Memory B cell (primary cell): Measurements from ENCODE around the gene MXRA7.
A peak's percentile ranks its signal among the peaks of the same experiment; 100 is the strongest.

Experiments
- ATAC-seq: fragments of 150-1000 bp; cut with Tn5 transposase; 2 replicates; pipeline ENCODE4 v1.10.0; 2021; ENCODE audit warnings: low read depth, mild to moderate bottlenecking, moderate library complexity
- DNase-seq, 2 donors: peaks; one replicate each; pipeline ENCODE4 v3.0.0; 2022; ENCODE audit warnings: low spot score in 2 of 2
- H3K27ac Mint-ChIP-seq: one replicate; pipeline ENCODE4 v1.8.0; 2022; ENCODE audit warnings: mild to moderate bottlenecking, moderate library complexity, mixed read lengths
- H3K27me3 Mint-ChIP-seq: one replicate; pipeline ENCODE4 v1.8.0; 2022; ENCODE audit warnings: mixed read lengths
- H3K36me3 Mint-ChIP-seq: one replicate; pipeline ENCODE4 v1.8.0; 2022; ENCODE audit warnings: mild to moderate bottlenecking, mixed read lengths
- H3K4me1 Mint-ChIP-seq: one replicate; pipeline ENCODE4 v1.8.0; 2022; ENCODE audit warnings: mixed read lengths
- H3K4me3 Mint-ChIP-seq: one replicate; pipeline ENCODE4 v1.8.0; 2022; ENCODE audit warnings: mild to moderate bottlenecking, moderate library complexity, mixed read lengths
- H3K9me3 Mint-ChIP-seq: one replicate; pipeline ENCODE4 v1.8.0; 2022; ENCODE audit warnings: mixed read lengths

Gene MXRA7

DNA sequence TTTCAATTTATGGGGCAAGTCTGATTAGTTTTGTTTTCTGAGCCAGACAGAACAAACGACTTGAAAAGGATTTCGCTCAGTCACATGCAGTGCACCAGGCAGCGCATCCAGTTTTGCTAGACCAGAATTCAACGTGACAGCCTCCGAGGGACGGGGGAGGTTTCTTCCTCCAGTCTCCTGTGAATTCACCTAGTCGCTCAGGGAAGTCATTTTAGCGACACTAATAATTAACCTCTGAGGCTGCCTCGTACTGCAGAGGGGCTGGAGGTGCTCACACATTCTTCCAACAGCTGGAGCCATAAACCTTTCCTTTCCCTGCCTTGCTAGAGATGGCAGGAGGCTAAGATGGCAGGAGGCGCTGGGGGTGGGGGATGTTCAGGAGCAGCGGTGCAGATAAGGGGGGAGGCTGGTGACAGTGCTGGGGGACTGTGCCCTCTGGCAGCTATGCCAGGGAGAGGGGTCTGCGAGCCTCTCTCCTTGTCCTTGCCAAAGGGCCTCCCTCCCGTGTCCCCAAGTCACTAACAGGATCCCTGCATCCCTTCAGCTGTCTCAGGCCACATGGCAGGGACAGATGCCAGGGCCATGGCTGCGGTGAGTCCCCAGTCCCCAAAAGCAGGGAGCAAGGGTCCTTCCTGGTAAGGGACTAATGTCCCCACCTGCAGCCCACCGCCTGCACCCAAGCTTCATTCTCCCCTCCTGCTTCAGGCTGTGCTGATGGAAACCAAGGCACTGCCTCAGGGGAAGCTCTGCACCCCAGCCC is 24.0 kb downstream of the MXRA7 start:
- Mint-ChIP-seq H3K9me3 (no peaks in the 10 kb centered on the region), H3K27ac (no peak overlapping the region)
- ATAC-seq = no peak

GRCh38 chr17:76685846-76686245 is 24.9 kb downstream of the MXRA7 start:
- ATAC-seq (no peak), DNase-seq (no peak)
- no peaks in the 10 kb centered on the region for H3K36me3 Mint-ChIP-seq
- peaks cover 10% of the 10 kb centered on the region for H3K27me3 Mint-ChIP-seq
- H3K4me3 Mint-ChIP-seq = no peak overlapping the region
- no peaks in the 10 kb centered on the region for H3K9me3 Mint-ChIP-seq
- no peak overlapping the region for H3K27ac Mint-ChIP-seq
- no peaks in the 10 kb centered on the region for H3K4me1 Mint-ChIP-seq

More for the DNA sequence above, 24.0 kb downstream of the MXRA7 start:
- H3K27me3 Mint-ChIP-seq = peaks cover 10% of the 10 kb centered on the region
- no peak for DNase-seq
- no peaks in the 10 kb centered on the region for H3K4me1 Mint-ChIP-seq
- no peak overlapping the region for H3K4me3 Mint-ChIP-seq
- H3K36me3 Mint-ChIP-seq = no peaks in the 10 kb centered on the region

- Mint-ChIP-seq H3K9me3 (no peaks in the 10 kb centered on the region), H3K27ac (no peak overlapping the region), H3K4me3 (no peak overlapping the region), H3K36me3 (no peaks in the 10 kb centered on the region), H3K4me1 (no peaks in the 10 kb centered on the region), H3K27me3 (peaks cover 10% of the 10 kb centered on the region)
- ATAC-seq = no peak
- DNase-seq = no peak
These were observed 25.4 kb downstream of the MXRA7 start for GRCh38 chr17:76685366-76685765.

DNA sequence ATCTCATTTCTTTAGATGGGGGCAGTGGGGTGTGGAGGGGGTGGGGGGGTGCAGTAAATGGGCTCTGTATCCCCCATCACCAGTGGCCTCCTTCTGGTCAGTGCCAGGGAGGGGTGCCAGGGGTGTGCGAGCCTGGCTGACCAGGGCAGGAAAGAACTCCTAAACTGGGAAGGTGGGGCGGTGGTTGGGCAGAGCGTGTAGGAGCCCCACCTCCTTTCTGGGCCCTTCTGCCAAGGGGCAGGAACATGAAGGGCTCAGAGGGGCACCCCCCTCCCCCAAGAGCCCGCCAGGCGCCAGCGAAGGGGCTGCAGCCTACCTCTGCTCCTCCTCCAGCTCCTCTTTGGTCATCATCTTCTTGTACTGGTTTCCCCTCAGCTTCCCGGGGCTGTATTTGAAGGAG is 26.0 kb downstream of the MXRA7 start:
- no peak overlapping the region for H3K27ac Mint-ChIP-seq
- H3K9me3 Mint-ChIP-seq = no peaks in the 10 kb centered on the region
- ATAC-seq (no peak), DNase-seq (no peak)
- H3K4me1 Mint-ChIP-seq = no peaks in the 10 kb centered on the region
- H3K36me3 Mint-ChIP-seq = no peaks in the 10 kb centered on the region
- H3K27me3 Mint-ChIP-seq = peaks cover 10% of the 10 kb centered on the region
- no peak overlapping the region for H3K4me3 Mint-ChIP-seq

DNA sequence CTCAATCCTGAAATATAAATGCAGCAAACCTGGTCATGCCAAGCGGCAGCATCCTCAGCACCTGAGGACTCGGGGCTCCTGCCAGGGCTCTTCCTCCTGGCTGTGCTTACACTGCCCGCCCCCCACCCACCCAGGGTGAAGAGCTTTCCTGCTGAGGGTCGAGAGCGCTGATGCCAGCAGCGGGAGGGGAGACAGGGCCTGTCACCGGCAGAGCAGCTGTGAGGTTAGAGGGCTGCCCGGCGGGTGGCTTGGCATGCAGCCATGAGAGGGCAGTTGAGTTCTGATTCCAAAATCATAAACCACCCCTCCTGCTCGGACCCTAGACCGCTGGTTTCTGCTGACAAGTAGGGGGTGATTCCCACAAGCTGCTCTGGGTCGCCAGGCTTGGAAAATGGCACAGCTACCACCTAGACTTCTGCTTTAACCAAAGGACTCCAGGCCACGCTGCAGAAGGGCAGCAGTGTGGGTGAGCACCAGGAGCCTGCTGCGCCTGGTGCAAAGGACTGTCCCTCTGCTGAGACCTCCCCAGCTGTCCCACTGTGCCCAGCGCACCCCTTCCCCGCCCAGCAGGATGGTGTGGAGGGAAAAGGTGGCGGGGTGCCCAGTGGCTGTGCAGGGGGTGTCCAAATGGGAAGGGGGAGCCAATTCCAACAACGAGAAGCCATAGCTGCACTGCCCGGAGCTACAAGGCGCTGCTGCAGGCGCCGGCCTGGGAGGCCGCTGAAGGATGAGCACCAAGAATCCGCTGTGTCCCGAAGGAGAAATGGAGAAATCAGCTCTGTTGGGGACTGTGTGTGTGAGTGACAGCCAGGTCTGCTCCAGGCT is 26.6 kb downstream of the MXRA7 start:
- H3K9me3 Mint-ChIP-seq = no peaks in the 10 kb centered on the region

GRCh38 chr17:76683011-76683755 is 27.6 kb downstream of the MXRA7 start:
- no peak for ATAC-seq
- no peak for DNase-seq
- Mint-ChIP-seq H3K27ac (no peak overlapping the region), H3K27me3 (peaks cover 5% of the 10 kb centered on the region), H3K4me1 (no peaks in the 10 kb centered on the region), H3K4me3 (no peak overlapping the region), H3K36me3 (no peaks in the 10 kb centered on the region), H3K9me3 (no peaks in the 10 kb centered on the region)

More for the DNA sequence above, 26.6 kb downstream of the MXRA7 start:
- DNase-seq (no peak), ATAC-seq (no peak)
- no peaks in the 10 kb centered on the region for H3K36me3 Mint-ChIP-seq
- H3K4me1 Mint-ChIP-seq = no peaks in the 10 kb centered on the region
- no peak overlapping the region for H3K4me3 Mint-ChIP-seq
- peaks cover 10% of the 10 kb centered on the region for H3K27me3 Mint-ChIP-seq
- H3K27ac Mint-ChIP-seq = no peak overlapping the region

DNA sequence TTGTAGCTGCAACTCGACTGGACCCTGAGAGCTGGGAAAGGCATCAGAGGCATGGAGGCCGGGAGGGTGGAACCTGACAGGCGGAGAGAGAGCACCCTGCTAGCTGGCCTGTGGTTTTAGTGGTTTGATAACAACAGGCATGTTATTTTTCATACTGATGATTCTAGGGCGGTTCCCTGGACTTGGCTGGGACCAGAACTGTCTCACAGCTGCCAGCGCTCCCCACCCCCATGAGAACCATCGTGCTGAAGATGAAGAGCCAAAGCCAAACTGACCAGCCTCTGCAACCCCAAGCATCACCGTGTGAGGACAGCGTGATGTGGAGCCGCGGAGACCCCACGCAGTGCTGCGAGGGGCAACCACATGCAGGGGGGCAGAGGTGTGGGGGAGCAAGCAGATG is 28.5 kb downstream of the MXRA7 start:
- Mint-ChIP-seq H3K27ac (no peak overlapping the region), H3K27me3 (peaks cover 5% of the 10 kb centered on the region), H3K4me3 (no peak overlapping the region), H3K4me1 (no peaks in the 10 kb centered on the region), H3K9me3 (no peaks in the 10 kb centered on the region), H3K36me3 (no peaks in the 10 kb centered on the region)
- ATAC-seq = no peak
- no peak for DNase-seq

GRCh38 chr17:76681222-76682137 is 29.3 kb downstream of the MXRA7 start:
- Mint-ChIP-seq H3K36me3 (no peaks in the 10 kb centered on the region), H3K27ac (no peak overlapping the region), H3K27me3 (peaks cover 5% of the 10 kb centered on the region), H3K4me3 (no peak overlapping the region), H3K9me3 (no peaks in the 10 kb centered on the region), H3K4me1 (no peaks in the 10 kb centered on the region)
- DNase-seq (peak; percentile 39 to 41), ATAC-seq (peak; percentile 76)

GRCh38 chr17:76679239-76679638 is 31.5 kb downstream of the MXRA7 start:
- Mint-ChIP-seq H3K27me3 (peaks cover 6% of the 10 kb centered on the region), H3K4me1 (no peaks in the 10 kb centered on the region), H3K4me3 (no peak overlapping the region), H3K9me3 (no peaks in the 10 kb centered on the region), H3K27ac (no peak overlapping the region), H3K36me3 (no peaks in the 10 kb centered on the region)
- DNase-seq = no peak
- ATAC-seq = no peak

DNA sequence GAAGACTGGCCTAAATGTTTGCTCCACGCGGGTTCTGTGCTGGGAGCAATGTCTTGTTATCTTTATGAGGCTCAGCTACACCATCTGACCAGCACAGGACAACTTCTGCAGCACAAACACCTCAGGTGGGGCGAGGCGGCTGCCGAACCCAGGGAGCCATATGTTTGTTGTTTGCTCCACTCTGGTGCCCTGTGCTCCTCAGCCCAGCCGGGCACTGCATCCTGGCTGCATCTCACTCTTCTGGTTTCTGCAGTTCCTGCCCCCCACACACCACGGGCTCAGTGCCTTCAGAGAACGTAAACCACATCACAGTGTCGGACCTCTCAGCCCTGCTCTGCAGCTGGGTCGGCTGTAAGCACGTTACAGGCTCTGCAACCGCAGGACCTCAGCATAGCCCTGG is 32.4 kb downstream of the MXRA7 start:
- H3K27ac Mint-ChIP-seq = no peak overlapping the region

GRCh38 chr17:76677406-76677805 is 33.4 kb downstream of the MXRA7 start:
- H3K9me3 Mint-ChIP-seq = no peaks in the 10 kb centered on the region
- H3K4me3 Mint-ChIP-seq = no peak overlapping the region
- DNase-seq (no peak), ATAC-seq (no peak)
- peaks cover 2% of the 10 kb centered on the region for H3K4me1 Mint-ChIP-seq
- peaks cover 5% of the 10 kb centered on the region for H3K27me3 Mint-ChIP-seq
- H3K36me3 Mint-ChIP-seq = no peaks in the 10 kb centered on the region
- H3K27ac Mint-ChIP-seq = no peak overlapping the region

More for the DNA sequence above, 32.4 kb downstream of the MXRA7 start:
- H3K4me1 Mint-ChIP-seq = no peaks in the 10 kb centered on the region
- H3K27me3 Mint-ChIP-seq = peaks cover 5% of the 10 kb centered on the region
- no peaks in the 10 kb centered on the region for H3K9me3 Mint-ChIP-seq
- DNase-seq (no peak), ATAC-seq (no peak)
- no peak overlapping the region for H3K4me3 Mint-ChIP-seq
- no peaks in the 10 kb centered on the region for H3K36me3 Mint-ChIP-seq

- DNase-seq = no peak
- ATAC-seq = no peak
- no peak overlapping the region for H3K4me3 Mint-ChIP-seq
- peaks cover 1% of the 10 kb centered on the region for H3K27me3 Mint-ChIP-seq
- H3K36me3 Mint-ChIP-seq = no peaks in the 10 kb centered on the region
- H3K9me3 Mint-ChIP-seq = no peaks in the 10 kb centered on the region
- peaks cover 4% of the 10 kb centered on the region for H3K4me1 Mint-ChIP-seq
- no peak overlapping the region for H3K27ac Mint-ChIP-seq
These were observed 34.1 kb downstream of the MXRA7 start for GRCh38 chr17:76676629-76677028.

GRCh38 chr17:76675648-76676047 is 35.1 kb downstream of the MXRA7 start:
- H3K9me3 Mint-ChIP-seq = no peaks in the 10 kb centered on the region
- DNase-seq (no peak), ATAC-seq (no peak)
- peaks cover 1% of the 10 kb centered on the region for H3K27me3 Mint-ChIP-seq
- peaks cover 9% of the 10 kb centered on the region for H3K4me1 Mint-ChIP-seq
- no peak overlapping the region for H3K27ac Mint-ChIP-seq
- H3K4me3 Mint-ChIP-seq = no peak overlapping the region
- H3K36me3 Mint-ChIP-seq = no peaks in the 10 kb centered on the region
